ENCODE results near the gene NCKAP5. TPM values are rescaled to one million over a fixed set of nuclear protein-coding genes. Genes with fewer than 3 reads are reported as not detected.

Gene NCKAP5
- total RNA-seq, 1 donor from 2014 or later = not detected

GRCh38 chr2:132979339-132980093 is 588.7 kb downstream of the NCKAP5 start:
- no peaks in the 10 kb centered on the region for H3K36me3 Mint-ChIP-seq (ENCODE audit: low read depth)
- H3K27ac Mint-ChIP-seq = peak overlapping the region; percentile 42
- no peak overlapping the region for H3K4me3 Mint-ChIP-seq
- no peaks in the 10 kb centered on the region for H3K27me3 Mint-ChIP-seq
- H3K4me1 Mint-ChIP-seq = no peaks in the 10 kb centered on the region
- intact Hi-C loops (cut with micrococcal nuclease) = no loop called here
- no peak for DNase-seq
- no peaks in the 10 kb centered on the region for H3K9me3 Mint-ChIP-seq

GRCh38 chr2:132978840-132979239 is 589.4 kb downstream of the NCKAP5 start:
- Mint-ChIP-seq H3K4me3 (no peak overlapping the region), H3K27me3 (no peaks in the 10 kb centered on the region), H3K4me1 (no peaks in the 10 kb centered on the region), H3K36me3 (ENCODE audit: low read depth) (no peaks in the 10 kb centered on the region), H3K27ac (peak overlapping the region; percentile 8), H3K9me3 (no peaks in the 10 kb centered on the region)
- no peak for DNase-seq
- intact Hi-C loops (cut with micrococcal nuclease) = no loop called here

- H3K27me3 Mint-ChIP-seq = no peaks in the 10 kb centered on the region
- H3K4me1 Mint-ChIP-seq = no peaks in the 10 kb centered on the region
- no peaks in the 10 kb centered on the region for H3K9me3 Mint-ChIP-seq
- no peak overlapping the region for H3K4me3 Mint-ChIP-seq
- H3K36me3 Mint-ChIP-seq (ENCODE audit: low read depth) = no peaks in the 10 kb centered on the region
- intact Hi-C loops (cut with micrococcal nuclease) = no loop called here
- DNase-seq = no peak
- no peak overlapping the region for H3K27ac Mint-ChIP-seq
Measured at GRCh38 chr2:132977812-132978529, 590.3 kb downstream of the NCKAP5 start.

GRCh38 chr2:132975193-132976105 is 592.8 kb downstream of the NCKAP5 start:
- no peaks in the 10 kb centered on the region for H3K36me3 Mint-ChIP-seq (ENCODE audit: low read depth)
- intact Hi-C loops (cut with micrococcal nuclease) = no loop called here
- H3K9me3 Mint-ChIP-seq = no peaks in the 10 kb centered on the region
- H3K27me3 Mint-ChIP-seq = no peaks in the 10 kb centered on the region
- no peak overlapping the region for H3K27ac Mint-ChIP-seq
- no peaks in the 10 kb centered on the region for H3K4me1 Mint-ChIP-seq
- no peak for DNase-seq
- H3K4me3 Mint-ChIP-seq = no peak overlapping the region

GRCh38 chr2:132974467-132975095 is 593.7 kb downstream of the NCKAP5 start:
- H3K4me1 Mint-ChIP-seq = no peaks in the 10 kb centered on the region
- no peaks in the 10 kb centered on the region for H3K36me3 Mint-ChIP-seq (ENCODE audit: low read depth)
- intact Hi-C loops (cut with micrococcal nuclease) = no loop called here
- no peak for DNase-seq
- H3K4me3 Mint-ChIP-seq = no peak overlapping the region
- H3K9me3 Mint-ChIP-seq = no peaks in the 10 kb centered on the region
- no peak overlapping the region for H3K27ac Mint-ChIP-seq
- H3K27me3 Mint-ChIP-seq = no peaks in the 10 kb centered on the region

GRCh38 chr2:132971310-132972061 is 596.8 kb downstream of the NCKAP5 start:
- no peak overlapping the region for H3K4me3 Mint-ChIP-seq
- no peaks in the 10 kb centered on the region for H3K36me3 Mint-ChIP-seq (ENCODE audit: low read depth)
- no peaks in the 10 kb centered on the region for H3K9me3 Mint-ChIP-seq
- H3K4me1 Mint-ChIP-seq = no peaks in the 10 kb centered on the region
- DNase-seq = no peak
- intact Hi-C loops (cut with micrococcal nuclease) = no loop called here
- no peaks in the 10 kb centered on the region for H3K27me3 Mint-ChIP-seq
- H3K27ac Mint-ChIP-seq = no peak overlapping the region

GRCh38 chr2:132969371-132969985 is 598.8 kb downstream of the NCKAP5 start:
- no peaks in the 10 kb centered on the region for H3K4me1 Mint-ChIP-seq
- H3K9me3 Mint-ChIP-seq = no peaks in the 10 kb centered on the region
- no peak for DNase-seq
- intact Hi-C loops (cut with micrococcal nuclease) = no loop called here
- H3K36me3 Mint-ChIP-seq (ENCODE audit: low read depth) = no peaks in the 10 kb centered on the region
- H3K4me3 Mint-ChIP-seq = no peak overlapping the region
- no peaks in the 10 kb centered on the region for H3K27me3 Mint-ChIP-seq
- no peak overlapping the region for H3K27ac Mint-ChIP-seq

- Mint-ChIP-seq H3K9me3 (no peaks in the 10 kb centered on the region), H3K4me1 (no peaks in the 10 kb centered on the region)
Measured at GRCh38 chr2:132965460-132965859, 602.8 kb downstream of the NCKAP5 start.

GRCh38 chr2:132963161-132963560 is 605.1 kb downstream of the NCKAP5 start:
- Mint-ChIP-seq H3K27me3 (no peaks in the 10 kb centered on the region), H3K4me1 (no peaks in the 10 kb centered on the region), H3K9me3 (no peaks in the 10 kb centered on the region), H3K4me3 (no peak overlapping the region), H3K27ac (no peak overlapping the region), H3K36me3 (ENCODE audit: low read depth) (no peaks in the 10 kb centered on the region)
- intact Hi-C loops (cut with micrococcal nuclease) = no loop called here
- no peak for DNase-seq

More at GRCh38 chr2:132965460-132965859, 602.8 kb downstream of the NCKAP5 start:
- no peak overlapping the region for H3K27ac Mint-ChIP-seq
- no peaks in the 10 kb centered on the region for H3K27me3 Mint-ChIP-seq
- intact Hi-C loops (cut with micrococcal nuclease) = no loop called here
- no peak overlapping the region for H3K4me3 Mint-ChIP-seq
- no peaks in the 10 kb centered on the region for H3K36me3 Mint-ChIP-seq (ENCODE audit: low read depth)
- DNase-seq = no peak

GRCh38 chr2:132958887-132959286 is 609.4 kb downstream of the NCKAP5 start:
- no peak overlapping the region for H3K27ac Mint-ChIP-seq
- no peaks in the 10 kb centered on the region for H3K27me3 Mint-ChIP-seq
- H3K4me1 Mint-ChIP-seq = no peaks in the 10 kb centered on the region
- DNase-seq = no peak
- intact Hi-C loops (cut with micrococcal nuclease) = no loop called here
- no peak overlapping the region for H3K4me3 Mint-ChIP-seq
- no peaks in the 10 kb centered on the region for H3K9me3 Mint-ChIP-seq
- H3K36me3 Mint-ChIP-seq (ENCODE audit: low read depth) = no peaks in the 10 kb centered on the region

GRCh38 chr2:132955871-132956615 is 612.2 kb downstream of the NCKAP5 start:
- H3K36me3 Mint-ChIP-seq (ENCODE audit: low read depth) = no peaks in the 10 kb centered on the region
- no peak overlapping the region for H3K4me3 Mint-ChIP-seq
- H3K4me1 Mint-ChIP-seq = peaks cover 1% of the 10 kb centered on the region
- H3K27me3 Mint-ChIP-seq = no peaks in the 10 kb centered on the region
- H3K27ac Mint-ChIP-seq = no peak overlapping the region
- intact Hi-C loops (cut with micrococcal nuclease) = no loop called here
- no peaks in the 10 kb centered on the region for H3K9me3 Mint-ChIP-seq
- no peak for DNase-seq

GRCh38 chr2:132953771-132954170 is 614.5 kb downstream of the NCKAP5 start:
- Mint-ChIP-seq H3K9me3 (no peaks in the 10 kb centered on the region), H3K27ac (no peak overlapping the region), H3K27me3 (no peaks in the 10 kb centered on the region)

More at GRCh38 chr2:132953771-132954170, 614.5 kb downstream of the NCKAP5 start:
- Mint-ChIP-seq H3K36me3 (ENCODE audit: low read depth) (no peaks in the 10 kb centered on the region), H3K4me1 (peaks cover 7% of the 10 kb centered on the region), H3K4me3 (no peak overlapping the region)
- intact Hi-C loops (cut with micrococcal nuclease) = no loop called here
- DNase-seq = no peak

Measured in activated CD4-positive, alpha-beta T cell treated with anti-CD3 and anti-CD28 coated beads, Interleukin-2, amount 10 ng/mL, durations not matched to agents 24 days and 14 days (primary cell).